Keratinocyte (primary cell): ENCODE measurements around the gene HMCN1.

Experiments used
- EZH2 ChIP-seq: IDR thresholded peaks from one replicate; pipeline ENCODE4 v1.6.1; 2012; ENCODE audit warnings: inconsistent platforms, mild to moderate bottlenecking, low read length, moderate library complexity
- TF ChIP-seq, protein P1 (sequence below), 3 experiments: IDR thresholded peaks in 1 of 3; conservative IDR thresholded peaks in 1 of 3; optimal IDR thresholded peaks in 1 of 3; 2 replicates in 2 of 3; 3 replicates in 1 of 3; pipeline versions ENCODE3 to v1.5.1; 2011; ENCODE audit warnings: low read length in 3 of 3, mild to moderate bottlenecking in 3 of 3, moderate library complexity in 2 of 3, control low read depth in 1 of 3, inconsistent platforms in 1 of 3; ENCODE audit not compliant: insufficient read depth in 2 of 3; ENCODE audit errors: extremely low read depth in 1 of 3

DNA sequence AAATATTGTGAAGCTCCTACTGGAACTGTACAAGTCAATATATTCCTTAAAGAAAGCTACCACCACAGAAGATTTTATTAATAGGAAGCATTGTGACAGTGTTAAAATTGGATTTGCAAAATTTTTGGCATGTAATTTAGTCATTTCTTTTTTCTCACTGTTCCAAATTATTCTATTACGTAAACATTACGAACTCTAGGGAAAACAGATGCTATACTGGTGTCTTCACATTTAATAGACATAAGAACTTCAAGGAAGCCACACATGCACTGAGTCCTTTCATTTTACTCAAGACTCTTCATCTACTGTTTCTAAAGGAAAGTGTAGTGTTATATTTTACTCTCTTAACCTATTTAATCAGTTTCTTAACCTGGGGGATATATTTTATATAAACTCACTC lies 135.4 kb downstream of the HMCN1 start:
- TF ChIP-seq, protein P1, sequence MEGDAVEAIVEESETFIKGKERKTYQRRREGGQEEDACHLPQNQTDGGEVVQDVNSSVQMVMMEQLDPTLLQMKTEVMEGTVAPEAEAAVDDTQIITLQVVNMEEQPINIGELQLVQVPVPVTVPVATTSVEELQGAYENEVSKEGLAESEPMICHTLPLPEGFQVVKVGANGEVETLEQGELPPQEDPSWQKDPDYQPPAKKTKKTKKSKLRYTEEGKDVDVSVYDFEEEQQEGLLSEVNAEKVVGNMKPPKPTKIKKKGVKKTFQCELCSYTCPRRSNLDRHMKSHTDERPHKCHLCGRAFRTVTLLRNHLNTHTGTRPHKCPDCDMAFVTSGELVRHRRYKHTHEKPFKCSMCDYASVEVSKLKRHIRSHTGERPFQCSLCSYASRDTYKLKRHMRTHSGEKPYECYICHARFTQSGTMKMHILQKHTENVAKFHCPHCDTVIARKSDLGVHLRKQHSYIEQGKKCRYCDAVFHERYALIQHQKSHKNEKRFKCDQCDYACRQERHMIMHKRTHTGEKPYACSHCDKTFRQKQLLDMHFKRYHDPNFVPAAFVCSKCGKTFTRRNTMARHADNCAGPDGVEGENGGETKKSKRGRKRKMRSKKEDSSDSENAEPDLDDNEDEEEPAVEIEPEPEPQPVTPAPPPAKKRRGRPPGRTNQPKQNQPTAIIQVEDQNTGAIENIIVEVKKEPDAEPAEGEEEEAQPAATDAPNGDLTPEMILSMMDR (optimal IDR thresholded peaks at IDR 0.05 in 1 of 3, IDR thresholded peaks at IDR 0.05 in 1 of 3, conservative IDR thresholded peaks at IDR 0.05 in 1 of 3; ENCODE audit: extremely low read depth in 1 of 3, insufficient read depth in 2 of 3, low read length in 3 of 3): no peak
- TF ChIP-seq EZH2: no peak
